Cardiac muscle cell (in vitro differentiated cells and primary cell): Measurements from ENCODE around the gene PCDHA4. TPM values are rescaled to one million over a fixed set of nuclear protein-coding genes. Genes with fewer than 3 reads are reported as not detected.
A peak's percentile ranks its signal among the peaks of the same experiment; 100 is the strongest.
"Not testable (repeated sequence)": the region's sequence is repeated elsewhere in the genome, so short reads cannot be mapped to it uniquely, and the experiment has no call there.

ENCODE experiments used
- DNase-seq, 2 donors: peaks; one replicate each; pipeline versions ENCODE4 v3.0.0 to v3.0.0-alpha.2; 2010 to 2017; ENCODE audit warnings: low read depth in 1 of 2, low spot score in 1 of 2
- H3K27ac ChIP-seq: fragments of 200-600 bp; sonication (generic); 2 replicates; pipeline ENCODE4 v1.5.1; 2016
- H3K27me3 ChIP-seq: fragments of 200-600 bp; sonication (generic); 2 replicates; pipeline ENCODE4 v1.6.0; 2016; ENCODE audit warnings: control low read depth
- H3K36me3 ChIP-seq: fragments of 200-600 bp; sonication (generic); 2 replicates; pipeline ENCODE4 v1.5.1; 2016; ENCODE audit warnings: control low read depth
- H3K4me1 ChIP-seq: fragments of 200-600 bp; sonication (generic); 2 replicates; pipeline ENCODE4 v1.8.1; 2017; ENCODE audit warnings: low read depth, mild to moderate bottlenecking, mixed run types
- H3K4me3 ChIP-seq: fragments of 200-600 bp; sonication (generic); 2 replicates; pipeline ENCODE4 v1.5.1; 2016; ENCODE audit warnings: mild to moderate bottlenecking
- H3K9me3 ChIP-seq: fragments of 200-600 bp; sonication (generic); 2 replicates; pipeline ENCODE4 v1.5.1; 2017; ENCODE audit warnings: low read depth, mild to moderate bottlenecking, control low read depth
- polyA plus RNA-seq: library from polyadenylated mRNA; unstranded; fragments of >200 nt; fragmentation: Nextera tagmentation; extraction: Ambion mirVana; gene quantifications from 2 replicates; pipeline ENCODE4 v1.2.1, GENCODE V29; 2016
- total RNA-seq: library from RNA; depleted of rRNA; stranded (reverse); fragments of >200 nt; gene quantifications from 2 replicates; pipeline ENCODE4 v1.2.3, GENCODE V29; 2016
- TF ChIP-seq, protein P1 (sequence below): IDR thresholded peaks from 2 replicates; pipeline ENCODE4 v1.5.1; 2012; ENCODE audit warnings: low read depth, mild to moderate bottlenecking, low read length

The PCDHA4 gene
- total RNA-seq, result 14.2 and 14.3 TPM in 2 replicates
- 6.1 and 9.1 TPM in 2 replicates for polyA plus RNA-seq

DNA sequence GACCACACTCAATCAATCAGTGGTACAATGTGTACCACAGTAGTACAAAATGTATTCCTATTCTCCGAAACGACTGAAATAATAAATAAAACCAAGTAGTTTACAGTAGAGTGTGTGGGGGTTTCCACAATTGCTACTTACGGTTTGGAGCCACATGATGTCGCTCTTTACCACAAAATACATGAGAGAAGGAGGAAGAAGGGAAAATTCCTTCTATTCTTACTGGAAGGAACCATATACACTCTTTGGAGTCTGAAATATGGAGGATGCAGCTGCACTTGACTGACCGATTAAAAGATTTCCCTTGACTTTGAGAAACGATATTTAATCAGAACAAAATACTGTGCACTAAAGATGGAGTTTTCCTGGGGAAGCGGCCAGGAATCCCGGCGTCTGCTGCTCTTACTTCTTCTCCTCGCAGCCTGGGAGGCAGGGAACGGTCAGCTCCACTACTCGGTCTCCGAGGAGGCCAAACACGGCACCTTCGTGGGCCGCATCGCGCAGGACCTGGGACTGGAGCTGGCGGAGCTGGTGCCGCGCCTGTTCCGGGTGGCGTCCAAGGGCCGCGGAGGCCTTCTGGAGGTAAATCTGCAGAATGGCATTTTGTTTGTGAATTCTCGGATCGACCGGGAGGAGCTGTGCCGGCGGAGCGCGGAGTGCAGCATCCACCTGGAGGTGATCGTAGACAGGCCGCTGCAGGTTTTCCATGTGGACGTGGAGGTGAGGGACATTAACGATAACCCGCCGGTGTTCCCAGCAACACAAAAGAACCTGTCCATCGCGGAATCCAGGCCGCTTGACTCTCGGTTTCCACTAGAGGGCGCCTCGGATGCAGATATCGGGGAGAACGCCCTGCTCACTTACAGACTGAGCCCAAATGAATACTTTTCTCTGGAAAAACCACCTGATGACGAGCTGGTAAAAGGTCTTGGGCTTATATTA, at the start of gene PCDHA4:
Gene PCDHA4 (plus strand): TSS at position 235 of the 942 bp plus-strand sequence.
- no peaks in the 10 kb centered on the region for H3K36me3 ChIP-seq
- H3K9me3 ChIP-seq, result no peaks in the 10 kb centered on the region
- no peak within 1 kb of the TSS for H3K27ac ChIP-seq
- peak within 1 kb of the TSS; percentile 38 for H3K4me3 ChIP-seq
- H3K4me1 ChIP-seq, result peaks cover 4% of the 10 kb centered on the region
- DNase-seq, result peak; percentile 6 to 67
- no peaks in the 10 kb centered on the region for H3K27me3 ChIP-seq
- TF ChIP-seq, protein P1, sequence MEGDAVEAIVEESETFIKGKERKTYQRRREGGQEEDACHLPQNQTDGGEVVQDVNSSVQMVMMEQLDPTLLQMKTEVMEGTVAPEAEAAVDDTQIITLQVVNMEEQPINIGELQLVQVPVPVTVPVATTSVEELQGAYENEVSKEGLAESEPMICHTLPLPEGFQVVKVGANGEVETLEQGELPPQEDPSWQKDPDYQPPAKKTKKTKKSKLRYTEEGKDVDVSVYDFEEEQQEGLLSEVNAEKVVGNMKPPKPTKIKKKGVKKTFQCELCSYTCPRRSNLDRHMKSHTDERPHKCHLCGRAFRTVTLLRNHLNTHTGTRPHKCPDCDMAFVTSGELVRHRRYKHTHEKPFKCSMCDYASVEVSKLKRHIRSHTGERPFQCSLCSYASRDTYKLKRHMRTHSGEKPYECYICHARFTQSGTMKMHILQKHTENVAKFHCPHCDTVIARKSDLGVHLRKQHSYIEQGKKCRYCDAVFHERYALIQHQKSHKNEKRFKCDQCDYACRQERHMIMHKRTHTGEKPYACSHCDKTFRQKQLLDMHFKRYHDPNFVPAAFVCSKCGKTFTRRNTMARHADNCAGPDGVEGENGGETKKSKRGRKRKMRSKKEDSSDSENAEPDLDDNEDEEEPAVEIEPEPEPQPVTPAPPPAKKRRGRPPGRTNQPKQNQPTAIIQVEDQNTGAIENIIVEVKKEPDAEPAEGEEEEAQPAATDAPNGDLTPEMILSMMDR, result peak; percentile 26

DNA sequence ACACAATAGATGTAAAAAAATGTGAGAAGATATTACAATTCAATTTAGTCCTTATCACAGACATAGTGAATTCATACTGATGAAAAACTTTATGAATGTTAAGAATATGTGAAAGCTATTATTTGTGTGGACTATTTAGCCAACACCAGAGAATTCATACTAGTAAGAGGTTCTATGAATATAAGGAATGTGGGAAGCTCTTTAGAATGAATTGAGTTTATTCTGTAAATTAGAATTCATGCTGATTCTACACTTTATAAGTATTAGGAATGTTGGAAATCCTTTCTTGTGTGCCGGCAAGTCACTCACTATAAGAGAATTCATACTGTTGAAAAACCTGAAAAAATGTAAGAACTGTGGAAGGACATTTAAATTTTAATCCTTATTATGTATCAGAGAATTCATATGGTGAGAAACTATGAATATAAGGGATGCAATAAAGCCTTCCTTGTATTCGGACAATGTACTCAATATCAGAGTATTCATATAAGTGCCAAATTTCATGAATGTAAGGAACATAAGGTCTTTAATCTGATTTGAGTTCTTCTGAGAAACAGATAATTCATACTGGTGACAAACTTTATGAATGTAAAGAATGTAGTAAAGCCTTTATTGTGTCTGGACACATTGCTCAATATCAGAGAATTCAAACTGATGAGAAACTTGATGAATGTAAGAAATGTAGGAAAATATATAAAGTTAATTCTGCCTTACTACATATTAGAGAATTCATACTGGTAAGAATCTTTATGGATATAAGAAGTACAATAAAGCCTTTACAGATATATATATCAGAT, 42.5 kb upstream of the PCDHA4 start:
- DNase-seq, result no peak
- Histone ChIP-seq H3K9me3 (no peaks in the 10 kb centered on the region), H3K4me3 (no peak overlapping the region), H3K27ac (no peak overlapping the region), H3K4me1 (no peaks in the 10 kb centered on the region), H3K27me3 (no peaks in the 10 kb centered on the region), H3K36me3 (no peaks in the 10 kb centered on the region)
- TF ChIP-seq, protein P1, result no peak

DNA sequence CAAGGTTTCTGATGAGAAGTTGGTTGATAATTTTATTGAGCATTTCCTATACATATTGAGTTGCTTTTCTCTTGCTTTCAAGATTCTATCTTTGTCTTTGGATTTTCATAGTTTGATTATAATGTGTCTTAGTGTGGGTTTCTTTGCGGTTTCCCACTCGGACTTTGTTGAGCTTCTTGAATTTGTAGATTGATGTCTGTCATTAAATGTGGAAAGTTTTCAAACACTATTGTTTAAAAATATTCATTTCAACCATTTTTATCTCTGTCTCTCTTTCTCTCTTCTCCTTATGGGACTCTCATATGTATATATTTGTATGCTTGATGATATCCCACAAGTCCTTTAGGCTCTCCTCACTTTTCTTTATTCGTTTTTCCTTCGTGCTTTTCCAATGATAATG, 39.4 kb upstream of the PCDHA4 start:
- TF ChIP-seq, protein P1, result no peak
- Histone ChIP-seq H3K27ac (no peak overlapping the region), H3K9me3 (no peaks in the 10 kb centered on the region), H3K27me3 (no peaks in the 10 kb centered on the region), H3K36me3 (no peaks in the 10 kb centered on the region), H3K4me1 (no peaks in the 10 kb centered on the region), H3K4me3 (no peak overlapping the region)
- no peak for DNase-seq

DNA sequence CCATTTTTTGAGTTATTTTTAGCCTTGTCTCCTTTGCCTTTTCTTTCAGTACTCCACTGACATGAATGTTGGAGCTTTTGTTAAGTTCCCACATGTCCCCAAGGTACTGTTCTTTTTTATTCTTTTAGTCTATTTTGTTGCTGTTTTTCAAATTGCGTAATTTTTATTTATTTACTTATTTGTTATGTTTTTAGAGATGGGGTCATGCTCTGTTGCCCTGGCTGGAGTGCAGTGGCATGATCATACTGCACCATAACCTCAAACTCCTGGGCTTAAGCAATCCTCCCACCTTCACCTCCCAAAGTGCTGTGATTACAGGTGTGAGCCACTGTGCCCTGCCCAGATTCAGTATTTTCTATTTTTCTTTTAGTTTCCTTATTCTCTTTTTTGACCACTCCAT, 26.4 kb upstream of the PCDHA4 start:
- H3K9me3 ChIP-seq, result no peaks in the 10 kb centered on the region
- TF ChIP-seq, protein P1, result no peak
- no peaks in the 10 kb centered on the region for H3K4me1 ChIP-seq
- no peak for DNase-seq
- no peaks in the 10 kb centered on the region for H3K36me3 ChIP-seq
- H3K27me3 ChIP-seq, result no peaks in the 10 kb centered on the region
- no peak overlapping the region for H3K4me3 ChIP-seq
- no peak overlapping the region for H3K27ac ChIP-seq

DNA sequence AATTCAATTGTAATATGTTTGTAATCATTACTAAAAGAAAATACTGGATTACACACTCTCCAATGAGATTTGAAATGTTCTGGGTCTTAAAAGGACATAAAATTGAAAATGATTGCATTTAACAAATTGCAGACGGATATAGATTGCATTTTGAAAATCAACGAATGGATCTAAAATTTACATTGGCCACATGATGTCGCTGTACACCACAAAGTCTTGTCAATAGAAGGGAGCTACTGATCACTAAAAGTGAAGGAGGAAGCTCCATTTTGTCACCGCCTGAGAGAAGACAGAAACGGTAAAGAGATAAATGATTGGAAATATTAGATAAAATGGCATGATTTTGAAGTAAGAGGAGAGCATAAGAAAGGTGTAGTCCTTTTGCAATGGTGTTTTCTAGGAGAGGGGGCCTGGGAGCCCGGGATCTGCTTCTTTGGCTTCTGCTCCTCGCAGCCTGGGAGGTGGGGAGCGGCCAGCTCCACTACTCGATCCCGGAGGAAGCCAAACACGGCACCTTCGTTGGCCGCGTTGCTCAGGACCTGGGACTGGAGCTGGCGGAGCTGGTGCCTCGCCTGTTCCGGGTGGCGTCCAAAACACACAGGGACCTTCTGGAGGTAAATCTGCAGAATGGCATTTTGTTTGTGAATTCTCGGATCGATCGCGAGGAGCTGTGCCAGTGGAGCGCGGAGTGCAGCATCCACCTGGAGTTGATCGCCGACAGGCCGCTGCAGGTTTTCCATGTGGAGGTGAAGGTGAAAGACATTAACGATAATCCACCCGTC, 20.8 kb upstream of the PCDHA4 start, which contains the start of gene PCDHA1:
Gene PCDHA1 (plus strand): TSS at position 236 of the 782 bp plus-strand sequence.
- Histone ChIP-seq H3K27ac (no peak within 1 kb of the TSS), H3K27me3 (no peaks in the 10 kb centered on the region), H3K9me3 (no peaks in the 10 kb centered on the region), H3K4me3 (no peak within 1 kb of the TSS), H3K4me1 (no peaks in the 10 kb centered on the region), H3K36me3 (no peaks in the 10 kb centered on the region)
- TF ChIP-seq, protein P1, result no peak
- DNase-seq, result no peak

DNA sequence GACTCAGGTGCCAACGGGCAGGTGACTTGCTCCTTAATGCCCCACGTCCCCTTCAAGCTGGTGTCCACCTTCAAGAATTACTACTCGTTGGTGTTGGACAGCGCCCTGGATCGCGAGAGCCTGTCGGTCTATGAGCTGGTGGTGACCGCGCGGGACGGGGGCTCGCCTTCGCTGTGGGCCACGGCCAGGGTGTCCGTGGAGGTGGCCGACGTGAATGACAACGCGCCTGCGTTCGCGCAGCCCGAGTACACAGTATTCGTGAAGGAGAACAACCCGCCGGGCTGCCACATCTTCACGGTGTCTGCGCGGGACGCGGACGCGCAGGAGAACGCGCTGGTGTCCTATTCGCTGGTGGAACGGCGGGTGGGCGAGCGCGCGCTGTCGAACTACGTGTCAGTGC, 19.4 kb upstream of the PCDHA4 start:
- not testable (repeated sequence) for H3K9me3 ChIP-seq, H3K36me3 ChIP-seq, H3K27me3 ChIP-seq, H3K4me1 ChIP-seq, H3K27ac ChIP-seq, H3K4me3 ChIP-seq, DNase-seq

DNA sequence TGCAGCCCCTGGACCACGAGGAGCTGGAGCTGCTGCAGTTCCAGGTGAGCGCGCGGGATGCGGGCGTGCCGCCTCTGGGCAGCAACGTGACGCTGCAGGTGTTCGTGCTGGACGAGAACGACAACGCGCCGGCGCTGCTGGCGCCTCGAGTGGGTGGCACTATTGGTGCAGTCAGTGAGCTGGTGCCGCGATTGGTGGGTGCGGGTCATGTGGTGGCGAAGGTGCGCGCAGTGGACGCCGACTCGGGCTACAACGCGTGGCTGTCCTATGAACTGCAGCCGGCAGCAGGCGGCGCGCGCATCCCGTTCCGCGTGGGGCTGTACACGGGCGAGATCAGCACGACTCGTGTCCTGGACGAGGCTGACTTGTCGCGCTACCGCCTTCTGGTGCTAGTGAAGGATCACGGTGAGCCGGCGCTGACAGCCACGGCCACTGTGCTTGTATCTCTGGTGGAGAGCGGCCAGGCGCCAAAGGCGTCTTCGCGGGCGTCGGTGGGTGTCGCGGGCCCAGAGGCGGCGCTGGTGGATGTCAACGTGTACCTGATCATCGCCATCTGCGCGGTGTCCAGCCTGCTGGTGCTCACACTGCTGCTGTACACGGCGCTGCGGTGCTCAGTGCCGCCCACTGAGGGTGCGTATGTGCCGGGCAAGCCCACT, 18.9 kb upstream of the PCDHA4 start:
- not testable (repeated sequence) for H3K9me3 ChIP-seq, H3K4me1 ChIP-seq, DNase-seq, H3K4me3 ChIP-seq, H3K27me3 ChIP-seq, H3K27ac ChIP-seq, H3K36me3 ChIP-seq
